AG04449 (cell line): ENCODE measurements around the gene PTPN9.
A peak's percentile ranks its signal among the peaks of the same experiment; 100 is the strongest.
"Not testable (repeated sequence)": the region's sequence is repeated elsewhere in the genome, so short reads cannot be mapped to it uniquely, and the experiment has no call there.

Experiments used
- CTCF ChIA-PET: fragments of 350-600 bp; formaldehyde crosslinking; extraction: SDS; loops from one replicate; lab custom pipeline; 2021; ENCODE audit warnings: antibody characterized with exemption; lab: Yijun Ruan, JAX
- POLR2A ChIA-PET: fragments of 400-600, 350-600 bp; formaldehyde crosslinking; extraction: SDS; loops from one replicate; lab custom pipeline; 2020; ENCODE audit warnings: antibody characterized with exemption, inconsistent platforms; lab: Yijun Ruan, JAX
- DNase-seq: peaks from one replicate; pipeline ENCODE4 v3.0.0-alpha.2; 2010; ENCODE audit warnings: low read depth, low spot score
- H3K4me3 ChIP-seq: 2 replicates; pipeline ENCODE4 v1.5.1; 2011; ENCODE audit warnings: low read depth, mild to moderate bottlenecking, control low read depth, low read length
- CTCF ChIP-seq: IDR thresholded peaks from one replicate; pipeline ENCODE4 v1.5.1; 2011; ENCODE audit warnings: mild to moderate bottlenecking, moderate library complexity, low read length, control low read depth, inconsistent platforms; ENCODE audit not compliant: insufficient read depth; ENCODE audit errors: missing control alignments

Gene PTPN9

GRCh38 chr15:75508840-75509532 lies 70.1 kb downstream of the PTPN9 start:
- no peak for DNase-seq
- peak; percentile 54 for TF ChIP-seq CTCF
- CTCF ChIA-PET, result interaction anchor here (0.6 to 2.6 kb wide), 27 partner anchors 10 to 296 kb away, joined by 3 to 18 read pairs (median 5); partner anchors contain the start of genes IMP3, PTPN9 and SNUPN
- no peak overlapping the region for H3K4me3 ChIP-seq
- POLR2A ChIA-PET, result no interaction called here

- ChIA-PET POLR2A (no interaction called here), CTCF (no interaction called here)
- no peak for TF ChIP-seq CTCF
- no peak overlapping the region for H3K4me3 ChIP-seq
- DNase-seq, result no peak
Measured at GRCh38 chr15:75502360-75502759, 76.8 kb downstream of the PTPN9 start.

- POLR2A ChIA-PET, result no interaction called here
- no peak for TF ChIP-seq CTCF
- CTCF ChIA-PET, result interaction anchor here (2.8 kb wide), 1 partner anchor 15 kb away, joined by 17 read pairs; no protein-coding TSS in a partner anchor
- DNase-seq, result no peak
- no peak overlapping the region for H3K4me3 ChIP-seq
Measured at GRCh38 chr15:75493732-75494131, 85.4 kb downstream of the PTPN9 start.

- CTCF ChIA-PET, result interaction anchor here (1.7 kb wide), 1 partner anchor 25 kb away, joined by 5 read pairs; no protein-coding TSS in a partner anchor
- POLR2A ChIA-PET, result no interaction called here
- TF ChIP-seq CTCF, result no peak
- no peak for DNase-seq
- no peak overlapping the region for H3K4me3 ChIP-seq
Measured at GRCh38 chr15:75483961-75484360, 95.2 kb downstream of the PTPN9 start.

GRCh38 chr15:75483556-75483955 lies 95.6 kb downstream of the PTPN9 start:
- CTCF ChIA-PET, result interaction anchor here (1.7 kb wide), 1 partner anchor 25 kb away, joined by 5 read pairs; no protein-coding TSS in a partner anchor
- POLR2A ChIA-PET, result not testable (repeated sequence)

GRCh38 chr15:75483106-75483505 lies 96.0 kb downstream of the PTPN9 start:
- no peak for DNase-seq
- ChIA-PET POLR2A (no interaction called here), CTCF (no interaction called here)
- TF ChIP-seq CTCF, result no peak
- no peak overlapping the region for H3K4me3 ChIP-seq

More at GRCh38 chr15:75483556-75483955, 95.6 kb downstream of the PTPN9 start:
- H3K4me3 ChIP-seq, DNase-seq: not testable (repeated sequence)

GRCh38 chr15:75480463-75480862 lies 98.7 kb downstream of the PTPN9 start:
- CTCF ChIA-PET, result not testable (repeated sequence)

More at GRCh38 chr15:75480463-75480862, 98.7 kb downstream of the PTPN9 start:
- H3K4me3 ChIP-seq, DNase-seq, POLR2A ChIA-PET: not testable (repeated sequence)
